CD4-positive, alpha-beta T cell treated with Interleukin-2 at 100 ng/mL for 4 hours (primary cell): ENCODE results near the gene CCNB2.

Experiments
- DNase-seq: peaks from one replicate; pipeline ENCODE4 v3.0.0-alpha.2; 2020; ENCODE audit warnings: low spot score

CCNB2 gene

DNA sequence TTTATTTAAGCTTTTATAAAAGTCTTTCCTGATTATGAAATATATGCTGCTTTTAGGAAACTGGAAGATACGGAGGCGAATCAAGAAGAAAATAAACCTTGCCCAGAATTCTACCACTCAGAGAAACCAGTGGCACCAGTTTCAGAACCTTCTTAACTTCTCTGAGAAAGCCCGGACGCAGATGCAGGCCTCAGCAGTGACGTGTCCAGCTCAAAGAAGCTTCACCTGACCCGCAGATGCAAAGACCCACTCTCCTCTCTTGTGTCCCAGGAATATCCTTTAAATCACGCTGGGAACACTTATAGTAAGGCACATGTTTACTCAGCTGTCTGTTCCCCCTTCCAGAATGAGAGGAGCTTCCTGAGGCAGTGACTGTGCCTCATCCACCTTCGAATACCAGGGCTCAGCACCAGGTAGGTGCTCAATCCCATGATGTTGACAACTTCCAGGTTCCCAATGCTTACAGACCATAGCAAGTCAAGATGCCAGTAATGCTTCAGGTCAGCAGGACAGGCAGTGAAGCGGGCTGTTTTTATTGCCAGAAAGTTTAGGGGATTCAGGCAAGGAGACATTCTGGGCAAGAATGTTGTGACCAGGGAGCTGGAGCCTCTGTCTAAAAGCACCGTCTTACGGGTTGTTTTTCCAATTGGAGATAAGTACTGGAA lies 61.8 kb downstream of the CCNB2 start:
- no peak for DNase-seq

- no peak for DNase-seq
Observed at GRCh38 chr15:59168536-59168935, 63.6 kb downstream of the CCNB2 start.

DNA sequence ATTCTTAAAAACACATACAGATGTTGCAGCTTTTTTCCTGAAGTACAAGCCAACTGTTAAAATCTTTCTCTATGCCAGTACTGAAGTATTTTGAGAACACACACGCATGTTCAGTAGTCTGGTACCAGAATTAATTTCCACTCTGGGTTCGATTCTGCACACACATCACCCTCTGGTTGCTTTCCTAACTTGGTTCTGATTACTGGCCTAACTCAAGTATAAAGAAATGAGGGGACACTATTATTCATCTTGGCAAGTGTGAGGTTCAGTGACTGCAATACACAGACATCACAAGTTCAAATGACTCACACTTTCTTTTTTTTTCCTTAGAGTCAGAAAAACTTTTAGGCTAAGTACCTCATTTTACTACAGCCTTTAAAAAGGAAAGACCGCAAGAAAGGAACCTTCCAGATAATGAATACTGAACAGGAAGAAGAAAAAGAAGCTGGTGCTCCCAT lies 64.3 kb downstream of the CCNB2 start:
- no peak for DNase-seq

GRCh38 chr15:59170295-59171066 lies 65.5 kb downstream of the CCNB2 start:
- no peak for DNase-seq

GRCh38 chr15:59171067-59171397 lies 66.1 kb downstream of the CCNB2 start:
- DNase-seq, result no peak

DNA sequence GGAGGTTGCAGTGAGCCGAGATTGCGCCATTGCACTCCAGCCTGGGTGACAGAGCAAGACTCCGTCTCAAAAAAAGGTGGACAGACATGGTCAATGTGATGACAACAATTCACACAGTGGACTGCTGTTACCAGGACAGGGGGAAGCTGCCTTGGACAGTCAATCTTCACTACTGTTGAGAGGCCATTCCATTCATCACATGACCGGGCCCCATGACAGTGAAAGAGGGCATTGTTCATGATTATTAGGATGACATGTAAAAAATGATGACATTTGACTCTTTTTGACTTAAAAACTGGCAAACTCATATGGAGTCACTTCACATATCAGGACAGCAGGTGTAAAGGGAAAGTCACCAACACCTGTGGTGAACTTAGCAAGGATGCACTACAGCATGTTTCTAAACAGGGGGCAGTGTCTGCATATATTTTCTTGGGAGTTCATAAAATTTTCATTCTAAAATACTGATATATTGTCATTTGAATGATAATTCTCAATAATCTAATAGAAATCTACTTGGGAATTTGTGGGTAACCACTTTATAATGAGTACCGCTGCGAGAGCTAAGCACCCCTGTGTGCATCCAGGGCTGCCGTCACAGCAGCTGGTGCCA lies 67.4 kb downstream of the CCNB2 start:
- no peak for DNase-seq

DNA sequence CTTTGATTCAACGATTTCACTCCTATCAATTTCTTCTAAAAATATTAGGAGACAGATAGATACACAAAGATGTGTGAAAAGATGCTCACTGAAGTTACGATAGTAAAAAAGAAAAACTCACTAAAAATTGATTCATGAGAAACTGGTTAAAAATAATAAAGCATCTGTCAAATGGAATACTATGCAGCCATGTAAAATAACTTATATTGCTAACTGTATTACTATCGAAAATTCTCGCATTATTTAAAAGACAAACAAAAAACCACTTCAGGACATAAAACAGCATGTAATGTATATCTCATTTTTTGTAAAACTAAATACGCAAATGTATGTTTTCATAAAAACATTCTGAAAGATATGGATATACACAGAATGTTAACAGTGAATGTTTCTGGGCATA lies 68.2 kb downstream of the CCNB2 start:
- no peak for DNase-seq

DNA sequence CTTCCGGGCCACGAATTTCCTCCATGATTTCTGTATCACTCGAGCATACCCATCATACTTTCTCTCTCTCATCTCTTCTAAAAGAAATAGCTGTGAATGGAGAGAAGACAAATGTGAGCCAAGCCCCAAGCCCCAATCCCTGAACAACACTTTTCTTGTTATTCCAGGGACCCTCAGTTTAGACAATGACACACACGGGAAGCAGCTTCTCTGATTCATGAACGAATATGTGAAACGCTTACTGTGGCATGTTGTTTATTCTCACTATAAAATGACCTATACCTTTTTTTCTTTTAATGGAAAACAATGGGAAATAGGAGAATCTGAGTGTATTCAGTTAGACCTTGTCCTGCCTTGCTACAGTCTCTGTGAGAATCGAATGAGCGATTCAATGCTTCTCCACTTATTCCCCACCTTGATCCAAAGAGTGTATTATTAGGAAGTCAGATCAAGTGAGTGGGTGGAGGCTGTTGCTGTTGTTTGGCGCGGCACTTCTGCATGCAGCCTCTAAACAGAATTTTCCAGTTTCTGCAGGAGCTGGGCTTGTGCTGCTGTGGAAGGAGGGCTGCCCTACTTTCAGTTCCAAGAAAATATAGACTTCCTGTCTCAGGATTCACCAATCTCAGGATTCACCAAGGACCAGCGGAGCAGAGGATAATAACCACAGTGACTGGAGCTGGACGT lies 69.3 kb downstream of the CCNB2 start:
- no peak for DNase-seq
